ENCODE measurements around the gene DGKZ. TPM values are rescaled to one million over a fixed set of nuclear protein-coding genes. Genes with fewer than 3 reads are reported as not detected.

The DGKZ gene
- total RNA-seq, 1 donor from 2014 or later = 77.1 TPM

DNA sequence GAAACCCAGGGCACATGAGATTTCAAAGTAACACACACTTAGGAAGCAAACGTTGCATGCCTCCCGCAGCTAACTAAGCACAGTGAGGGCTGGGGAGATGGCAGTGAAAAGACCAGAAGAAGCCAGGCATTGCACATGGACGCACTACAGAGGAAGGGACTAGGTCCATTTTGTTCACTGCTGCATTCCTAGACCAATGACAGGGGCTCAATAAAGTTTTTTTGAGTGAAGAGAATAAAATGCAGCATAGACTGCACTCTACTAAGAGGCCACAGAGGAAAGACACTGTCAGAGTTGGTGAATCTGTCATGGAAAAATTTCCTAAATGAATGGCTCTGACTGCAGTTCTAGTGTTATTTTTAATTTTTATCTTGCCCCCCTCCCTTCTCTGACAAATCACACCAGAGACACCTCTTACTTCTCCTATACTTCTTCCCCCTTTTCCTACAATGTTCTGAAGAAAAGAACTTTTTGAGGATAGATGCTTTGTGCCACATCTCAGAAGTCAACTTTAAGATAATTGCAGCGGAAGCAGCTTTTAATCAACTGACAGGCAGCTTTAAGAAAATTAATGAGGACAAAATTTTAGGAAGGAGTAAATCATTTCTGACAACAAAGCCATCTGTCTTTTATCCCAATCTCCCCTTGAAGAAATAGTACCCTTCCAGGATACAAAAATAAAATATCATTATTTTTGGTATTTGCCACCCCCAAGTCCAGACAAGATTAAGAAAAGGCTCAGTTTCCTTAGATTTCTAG lies 79.1 kb downstream of the DGKZ start:
- intact Hi-C loops (cut with micrococcal nuclease) = no loop called here
- TF ChIP-seq, protein P1, sequence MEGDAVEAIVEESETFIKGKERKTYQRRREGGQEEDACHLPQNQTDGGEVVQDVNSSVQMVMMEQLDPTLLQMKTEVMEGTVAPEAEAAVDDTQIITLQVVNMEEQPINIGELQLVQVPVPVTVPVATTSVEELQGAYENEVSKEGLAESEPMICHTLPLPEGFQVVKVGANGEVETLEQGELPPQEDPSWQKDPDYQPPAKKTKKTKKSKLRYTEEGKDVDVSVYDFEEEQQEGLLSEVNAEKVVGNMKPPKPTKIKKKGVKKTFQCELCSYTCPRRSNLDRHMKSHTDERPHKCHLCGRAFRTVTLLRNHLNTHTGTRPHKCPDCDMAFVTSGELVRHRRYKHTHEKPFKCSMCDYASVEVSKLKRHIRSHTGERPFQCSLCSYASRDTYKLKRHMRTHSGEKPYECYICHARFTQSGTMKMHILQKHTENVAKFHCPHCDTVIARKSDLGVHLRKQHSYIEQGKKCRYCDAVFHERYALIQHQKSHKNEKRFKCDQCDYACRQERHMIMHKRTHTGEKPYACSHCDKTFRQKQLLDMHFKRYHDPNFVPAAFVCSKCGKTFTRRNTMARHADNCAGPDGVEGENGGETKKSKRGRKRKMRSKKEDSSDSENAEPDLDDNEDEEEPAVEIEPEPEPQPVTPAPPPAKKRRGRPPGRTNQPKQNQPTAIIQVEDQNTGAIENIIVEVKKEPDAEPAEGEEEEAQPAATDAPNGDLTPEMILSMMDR (IDR thresholded peaks at IDR 0.05; ENCODE audit: borderline replicate concordance) = no peak
- Histone ChIP-seq H3K27ac (replicated peaks) (no peak overlapping the region), H3K4me3 (no peak overlapping the region), H3K4me1 (peaks cover 1% of the 10 kb centered on the region), H3K36me3 (peaks cover 57% of the 10 kb centered on the region), H3K9me3 (replicated peaks) (no peaks in the 10 kb centered on the region), H3K27me3 (ENCODE audit: low read depth) (no peaks in the 10 kb centered on the region)
- no peak for DNase-seq

DNA sequence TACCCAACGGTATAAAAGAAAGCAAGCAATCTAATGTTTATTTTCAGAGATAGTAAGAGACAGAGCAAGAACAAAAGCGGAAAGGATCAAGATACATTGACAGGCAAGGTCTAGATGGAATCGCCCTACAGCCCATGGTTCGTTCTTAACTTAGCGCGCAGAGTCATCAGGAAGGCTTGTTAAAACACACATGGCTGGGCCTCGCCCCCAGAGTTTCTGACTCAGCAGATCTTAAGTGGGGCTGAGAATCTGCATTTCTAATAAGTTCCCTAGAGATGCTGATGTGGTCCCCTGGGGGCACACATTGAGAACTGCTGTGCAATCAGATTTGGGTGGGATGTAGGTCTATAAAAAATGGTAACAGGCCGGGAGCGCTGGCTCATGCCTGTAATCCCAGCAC lies 80.1 kb downstream of the DGKZ start:
- H3K9me3 ChIP-seq (replicated peaks) = no peaks in the 10 kb centered on the region
- H3K4me3 ChIP-seq = no peak overlapping the region
- peaks cover 57% of the 10 kb centered on the region for H3K36me3 ChIP-seq
- H3K27ac ChIP-seq (replicated peaks) = no peak overlapping the region
- TF ChIP-seq, protein P1 (IDR thresholded peaks at IDR 0.05; ENCODE audit: borderline replicate concordance) = no peak
- no peak for DNase-seq
- intact Hi-C loops (cut with micrococcal nuclease) = no loop called here
- no peaks in the 10 kb centered on the region for H3K27me3 ChIP-seq (ENCODE audit: low read depth)
- H3K4me1 ChIP-seq = no peaks in the 10 kb centered on the region

DNA sequence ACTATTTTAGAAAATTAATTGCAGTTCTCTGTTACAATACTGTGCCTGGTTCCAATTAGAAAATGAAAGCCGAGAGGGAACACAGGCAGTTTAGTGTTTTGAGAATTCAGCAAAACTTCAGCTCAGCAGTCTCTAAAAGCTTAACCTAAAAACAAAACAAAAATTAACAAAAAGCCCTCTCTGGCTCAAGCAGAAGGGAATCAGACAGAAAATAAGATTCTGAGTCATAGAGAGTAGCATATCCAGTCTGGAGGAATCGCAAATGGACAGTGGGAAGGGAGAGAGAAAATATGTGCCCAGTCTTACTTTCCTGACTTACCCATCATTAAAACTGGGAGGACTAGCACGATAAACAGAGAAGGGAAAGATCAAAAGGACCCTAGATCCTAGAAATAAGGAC lies 82.5 kb downstream of the DGKZ start:
- no peaks in the 10 kb centered on the region for H3K9me3 ChIP-seq (replicated peaks)
- H3K4me3 ChIP-seq = no peak overlapping the region
- no peak overlapping the region for H3K27ac ChIP-seq (replicated peaks)
- TF ChIP-seq, protein P1 (IDR thresholded peaks at IDR 0.05; ENCODE audit: borderline replicate concordance) = no peak
- intact Hi-C loops (cut with micrococcal nuclease) = no loop called here
- peaks cover 67% of the 10 kb centered on the region for H3K36me3 ChIP-seq
- H3K4me1 ChIP-seq = no peaks in the 10 kb centered on the region
- H3K27me3 ChIP-seq (ENCODE audit: low read depth) = no peaks in the 10 kb centered on the region
- DNase-seq = no peak

Small RNA genes lying within 50 kb of the gene (microRNA-seq; reads per million reads assigned to microRNA genes)
- gene MIR4688 = 0.94 reads per million

Other genes starting within 250 kb of the DGKZ start
- gene PHF21A, start 226.0 kb upstream of the DGKZ start, total RNA-seq = 36.6 TPM
- gene CREB3L1, start 69.8 kb upstream of the DGKZ start, total RNA-seq = 40.9 TPM
- 5.4 TPM for gene MDK, start 34.2 kb downstream of the DGKZ start, total RNA-seq
- gene CHRM4, start 44.3 kb downstream of the DGKZ start, total RNA-seq = not detected
- 14.2 TPM for gene AMBRA1, start 246.6 kb downstream of the DGKZ start, total RNA-seq

All from left ventricle myocardium inferior (tissue), 1 donor.